Hematopoietic multipotent progenitor cell treated with erythropoietin and hydrocortisone succinate and interleukin-3 and kit ligand, for 15 days (in vitro differentiated cells): Measurements from ENCODE around the gene TPM1.
"Not testable (repeated sequence)": the region's sequence is repeated elsewhere in the genome, so short reads cannot be mapped to it uniquely, and the experiment has no call there.

Source experiments
- DNase-seq: peaks from one replicate; pipeline ENCODE4 v3.0.0-alpha.2; 2015; ENCODE audit warnings: low spot score

Gene TPM1

GRCh38 chr15:63094495-63094931 lies 52.0 kb downstream of the TPM1 start:
- no peak for DNase-seq

- DNase-seq, result no peak
Observed at GRCh38 chr15:63096178-63096577, 53.6 kb downstream of the TPM1 start.

DNA sequence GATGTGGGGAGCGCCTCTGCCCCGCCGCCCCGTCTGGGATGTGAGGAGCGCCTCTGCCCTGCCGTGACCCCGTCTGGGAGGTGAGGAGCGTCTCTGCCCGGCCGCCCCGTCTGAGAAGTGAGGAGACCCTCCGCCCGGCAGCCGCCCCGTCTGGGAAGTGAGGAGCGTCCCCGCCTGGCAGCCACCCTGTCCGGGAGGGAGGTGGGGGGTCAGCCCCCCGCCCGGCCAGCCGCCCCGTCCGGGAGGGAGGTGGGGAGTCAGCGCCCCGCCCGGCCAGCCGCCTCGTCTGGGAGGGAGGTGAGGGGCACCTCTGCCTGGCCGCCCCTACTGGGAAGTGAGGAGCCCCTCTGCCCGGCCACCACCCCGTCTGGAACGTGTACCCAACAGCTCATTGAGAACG lies 56.4 kb downstream of the TPM1 start:
- DNase-seq, result not testable (repeated sequence)

DNA sequence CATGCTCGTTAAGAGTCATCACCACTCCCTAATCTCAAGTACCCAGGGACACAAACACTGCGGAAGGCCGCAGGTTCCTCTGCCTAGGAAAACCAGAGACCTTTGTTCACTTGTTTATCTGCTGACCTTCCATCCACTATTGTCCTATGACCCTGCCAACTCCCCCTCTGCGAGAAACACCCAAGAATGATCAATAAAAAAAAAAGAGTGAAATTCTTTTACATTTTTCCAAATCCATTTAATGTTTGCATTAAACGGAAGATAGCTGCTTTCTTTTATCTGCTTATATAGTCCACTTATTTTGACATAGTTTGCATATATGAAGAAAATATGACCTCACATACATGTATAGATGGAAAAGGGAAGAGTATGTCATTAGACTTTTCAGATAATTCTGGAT lies 57.0 kb downstream of the TPM1 start:
- not testable (repeated sequence) for DNase-seq

DNA sequence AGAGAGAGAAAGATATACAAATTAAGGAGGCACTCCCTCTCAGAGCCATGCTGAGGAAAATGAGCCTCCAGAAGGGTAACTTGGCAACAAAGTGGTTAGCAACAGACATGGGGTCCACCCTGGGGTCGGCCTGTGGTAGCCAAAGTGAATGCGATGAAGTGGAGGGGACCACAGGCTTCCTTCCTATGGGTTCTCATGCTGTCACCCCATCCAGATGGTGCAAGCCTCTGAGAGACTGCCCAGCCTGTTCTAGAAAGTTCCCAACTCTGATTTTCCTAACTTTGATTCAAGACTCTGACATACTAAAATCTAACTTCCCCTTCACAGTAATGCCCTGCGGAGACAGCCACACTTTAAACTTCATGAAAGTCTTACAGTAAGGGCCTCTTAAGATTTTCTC lies 60.9 kb downstream of the TPM1 start:
- no peak for DNase-seq

DNA sequence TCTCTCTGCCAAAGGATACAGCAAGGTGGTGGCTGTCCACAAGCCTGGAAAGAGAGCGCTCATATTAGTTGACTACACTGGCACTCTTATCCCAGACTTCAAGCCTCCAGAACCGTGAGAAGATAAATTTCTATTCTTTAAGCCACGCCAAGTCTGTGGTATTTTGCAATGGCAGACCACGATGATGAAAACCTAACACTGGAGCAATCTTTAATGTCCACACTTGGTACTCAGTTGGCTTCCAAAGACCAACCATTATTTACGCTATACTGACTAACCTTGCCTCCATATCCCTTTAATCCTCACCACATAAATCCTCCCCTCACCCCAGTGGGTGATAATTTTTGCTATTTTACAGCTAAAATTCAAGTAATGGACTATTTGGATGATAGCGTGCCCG lies 62.2 kb downstream of the TPM1 start:
- DNase-seq, result no peak

DNA sequence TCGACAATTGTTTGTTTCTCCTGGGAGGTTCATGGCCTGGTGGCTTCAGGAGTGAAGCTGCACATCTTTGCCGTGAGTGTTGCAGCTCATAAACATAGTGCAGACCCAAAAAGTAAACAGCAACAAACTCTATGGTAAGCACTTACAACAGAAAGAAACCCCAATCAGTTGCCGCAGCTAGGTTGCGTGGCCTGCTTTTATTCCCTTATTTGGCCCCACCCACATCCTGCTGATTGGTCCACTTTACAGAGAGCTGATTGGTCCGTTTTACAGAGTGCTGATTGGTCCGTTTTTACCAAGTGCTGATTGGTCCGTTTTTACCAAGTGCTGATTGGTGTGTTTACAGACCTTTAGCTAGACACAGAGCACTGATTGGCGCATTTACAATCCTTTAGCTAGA lies 62.8 kb downstream of the TPM1 start:
- DNase-seq, result not testable (repeated sequence)

GRCh38 chr15:63107895-63108546 lies 65.5 kb downstream of the TPM1 start:
- DNase-seq, result no peak

DNA sequence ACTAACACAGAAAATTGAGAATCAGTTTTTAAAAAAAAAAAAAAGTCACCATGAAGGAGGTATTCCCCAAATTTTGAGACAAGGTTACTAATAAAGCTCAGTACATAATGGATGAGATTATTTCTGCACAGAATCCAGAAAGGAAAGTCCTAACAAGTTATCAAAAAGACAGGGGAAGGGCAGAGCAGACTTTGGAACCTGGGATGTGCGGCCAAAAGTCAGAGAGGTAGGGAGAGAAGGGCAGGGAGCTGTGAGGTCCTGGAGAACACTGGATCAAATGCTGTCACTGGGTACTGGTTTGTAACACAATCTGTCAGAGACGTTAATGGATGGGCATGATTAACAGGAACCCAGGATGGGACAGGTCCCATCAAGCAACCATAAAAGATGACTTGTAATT lies 67.0 kb downstream of the TPM1 start:
- no peak for DNase-seq

DNA sequence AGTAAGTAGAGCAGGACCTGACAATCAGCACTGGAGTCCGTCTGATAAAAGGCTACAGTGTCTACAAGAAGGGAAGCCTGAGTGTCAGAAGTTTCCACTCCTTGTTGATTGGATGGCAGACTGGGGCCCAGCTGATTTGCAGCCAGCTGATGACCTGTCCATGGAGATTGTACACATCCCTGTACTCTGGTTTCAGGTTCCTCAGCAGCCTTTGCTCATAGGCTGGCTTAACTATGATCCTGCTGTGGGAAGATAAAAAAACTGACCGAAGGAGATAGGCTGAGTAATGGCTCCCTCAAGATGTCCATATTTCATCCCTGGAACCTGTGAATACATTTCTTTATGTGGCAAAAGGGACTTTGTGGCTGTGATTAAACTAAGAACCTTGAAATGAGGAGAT lies 67.4 kb downstream of the TPM1 start:
- no peak for DNase-seq

DNA sequence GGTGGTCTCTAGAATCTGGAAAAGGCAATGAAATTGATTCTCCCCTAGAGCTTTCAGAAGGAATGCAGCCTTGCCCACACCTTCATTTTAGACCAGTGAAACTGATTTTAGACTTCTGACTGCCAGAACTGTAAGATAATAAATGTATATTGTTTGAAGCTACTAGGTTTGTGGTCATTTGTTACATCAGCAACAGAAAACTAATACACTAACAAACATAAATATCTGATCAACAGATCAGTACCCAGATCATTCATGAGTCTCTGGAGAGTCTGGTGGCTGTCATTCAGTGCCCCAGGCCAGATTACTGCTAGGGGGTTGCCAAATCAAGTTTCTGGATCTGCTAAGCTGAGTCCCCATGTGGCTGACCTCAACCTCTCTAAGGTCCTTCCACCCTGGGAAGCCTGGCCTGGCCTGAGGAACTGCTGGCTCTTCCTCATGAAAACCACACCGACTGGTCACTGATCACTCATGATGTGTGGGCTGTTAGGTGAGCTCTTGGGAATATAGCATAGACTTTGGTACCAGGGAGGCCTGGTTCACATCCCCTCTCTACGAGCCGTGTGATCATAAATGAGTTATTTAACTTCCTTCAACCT lies 68.0 kb downstream of the TPM1 start:
- DNase-seq, result no peak

DNA sequence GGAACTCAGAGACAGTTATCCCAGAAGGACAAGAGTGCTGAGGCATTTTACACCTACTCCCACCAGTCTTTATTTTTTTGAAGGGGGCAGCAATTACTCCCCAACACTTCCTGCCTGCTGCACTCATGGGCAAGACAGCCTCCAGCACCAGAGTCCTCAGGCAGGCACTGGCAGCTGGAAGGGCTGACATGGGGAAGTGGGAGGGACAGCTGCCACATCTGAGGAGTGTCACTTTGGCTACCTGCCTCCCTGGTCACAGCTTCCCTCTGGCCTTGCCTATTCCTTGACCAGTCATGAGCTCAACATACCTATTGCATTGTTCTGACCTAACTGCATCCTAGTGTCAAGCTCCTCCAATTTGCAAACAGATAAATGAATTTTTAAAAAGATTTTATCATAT lies 68.9 kb downstream of the TPM1 start:
- no peak for DNase-seq

DNA sequence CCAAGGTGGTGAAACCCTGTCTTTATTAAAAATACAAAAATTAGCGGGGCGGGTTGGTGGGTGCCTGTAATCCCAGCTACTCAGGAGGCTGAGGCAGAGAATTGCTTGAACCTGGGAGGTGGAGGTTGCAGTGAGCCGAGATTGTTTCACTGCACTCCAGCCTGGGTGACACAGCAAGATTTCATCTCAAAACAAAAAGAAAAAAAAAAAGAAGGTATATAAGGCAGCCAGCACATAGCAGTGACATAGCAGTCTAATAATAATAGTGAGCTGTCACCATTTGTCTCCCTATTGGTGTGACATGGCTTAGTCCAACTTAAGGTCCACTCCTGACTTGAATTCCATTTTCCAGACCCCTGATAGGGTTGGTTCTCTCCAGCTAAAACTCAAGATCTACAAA lies 70.3 kb downstream of the TPM1 start:
- no peak for DNase-seq

- DNase-seq, result no peak
Observed at GRCh38 chr15:63114465-63114864, 71.9 kb downstream of the TPM1 start.
